Dermis microvascular lymphatic vessel endothelial cell (primary cell): ENCODE measurements around the gene HMOX2. TPM values are rescaled to one million over a fixed set of nuclear protein-coding genes. Genes with fewer than 3 reads are reported as not detected.

ENCODE experiments used
- DNase-seq, 2 donors: peaks; one replicate each; pipeline versions ENCODE4 v3.0.0 to v3.0.0-alpha.2; 2010; ENCODE audit warnings: low read depth in 2 of 2
- total RNA-seq: library from RNA; depleted of rRNA; stranded (reverse); fragments of >200 nt; gene quantifications from 2 replicates; pipeline ENCODE4 v1.2.1, GENCODE V29; 2014

Gene HMOX2
- total RNA-seq, 1 donor from 2014 or later, result 109 TPM

- DNase-seq, result no peak
Measured at GRCh38 chr16:4557973-4558372, 81.8 kb downstream of the HMOX2 start.

Other genes with a start within 250 kb of the HMOX2 start
- gene SRL, start 234.3 kb upstream of the HMOX2 start, total RNA-seq, result under 0.01 and 0.13 TPM in 2 replicates
- gene TFAP4, start 203.4 kb upstream of the HMOX2 start, total RNA-seq, result 3.9 and 4.9 TPM in 2 replicates
- gene GLIS2, start 160.3 kb upstream of the HMOX2 start, total RNA-seq, result 0.38 and 0.39 TPM in 2 replicates
- gene PAM16, start 125.1 kb upstream of the HMOX2 start, total RNA-seq, result 12.5 and 19.8 TPM in 2 replicates
- 0.39 and 1.8 TPM in 2 replicates for gene VASN, start 104.5 kb upstream of the HMOX2 start, total RNA-seq
- 24.8 and 35.8 TPM in 2 replicates for gene CORO7, start 59.8 kb upstream of the HMOX2 start, total RNA-seq
- 38.0 and 42.2 TPM in 2 replicates for gene DNAJA3, start 50.5 kb upstream of the HMOX2 start, total RNA-seq
- gene NMRAL1, start 1.8 kb upstream of the HMOX2 start, total RNA-seq, result 57.6 and 65.2 TPM in 2 replicates
- gene CDIP1, start 62.4 kb downstream of the HMOX2 start, total RNA-seq, result 4.7 and 11.9 TPM in 2 replicates
- not detected in 2 replicates for gene C16orf96, start 79.9 kb downstream of the HMOX2 start, total RNA-seq
- 3.1 and 5.4 TPM in 2 replicates for gene UBALD1, start 138.5 kb downstream of the HMOX2 start, total RNA-seq
- 14.2 and 22.6 TPM in 2 replicates for gene MGRN1, start 148.4 kb downstream of the HMOX2 start, total RNA-seq
- 24.1 and 33.3 TPM in 2 replicates for gene NUDT16L1, start 217.2 kb downstream of the HMOX2 start, total RNA-seq